Esophagus muscularis mucosa (tissue), 4 donors: ENCODE data around the gene CPLX1. TPM values are rescaled to one million over a fixed set of nuclear protein-coding genes. Genes with fewer than 3 reads are reported as not detected.

Source experiments
- DNase-seq: peaks from one replicate; pipeline ENCODE4 v3.0.0-alpha.2; 2017; ENCODE audit errors: extremely low spot score
- H3K27ac ChIP-seq, 4 donors: fragments of 200-600 bp; sonication (generic); replicated peaks in 1 of 4; 1 replicate in 3 of 4; 2 replicates in 1 of 4; pipeline ENCODE4 v1.5.1; 2016 to 2019; ENCODE audit warnings: mild to moderate bottlenecking in 1 of 4
- H3K27me3 ChIP-seq, 4 donors: fragments of 200-600 bp; sonication (generic); one replicate each; pipeline versions ENCODE4 v1.5.1 to v1.6.0; 2016 to 2019
- H3K36me3 ChIP-seq, 4 donors: fragments of 200-600 bp; sonication (generic); one replicate each; pipeline ENCODE4 v1.5.1; 2016 to 2019
- H3K4me1 ChIP-seq, 4 donors: fragments of 200-600 bp; sonication (generic); one replicate each; pipeline ENCODE4 v1.5.1; 2016 to 2019
- H3K4me3 ChIP-seq, 4 donors: fragments of 200-600 bp; sonication (generic); 1 replicate in 2 of 4; 2 replicates in 2 of 4; pipeline ENCODE4 v1.5.1; 2016 to 2019; ENCODE audit warnings: mild to moderate bottlenecking in 4 of 4, moderate library complexity in 1 of 4
- H3K9me3 ChIP-seq, 4 donors: fragments of 200-600 bp; sonication (generic); 1 replicate in 3 of 4; 2 replicates in 1 of 4; pipeline ENCODE4 v1.5.1; 2016 to 2019
- CTCF ChIP-seq, 3 experiments: fragments of 200-600 bp in 2 of 3; fragments of 450-650 bp in 1 of 3; sonication (generic) in 2 of 3; IDR thresholded peaks; one replicate each; pipeline ENCODE4 v1.5.1; 2017 to 2019; ENCODE audit warnings: antibody characterized with exemption in 3 of 3, mild to moderate bottlenecking in 2 of 3, moderate library complexity in 1 of 3
- EP300 ChIP-seq: sonication (generic); formaldehyde crosslinking; IDR thresholded peaks from one replicate; pipeline ENCODE4 v1.6.1; 2017; ENCODE audit warnings: antibody characterized with exemption
- POLR2A ChIP-seq: fragments of 450-650 bp; IDR thresholded peaks from one replicate; pipeline ENCODE4 v1.6.1; 2017; ENCODE audit warnings: antibody characterized with exemption, moderate library complexity, mild to moderate bottlenecking, low read depth
- POLR2AphosphoS5 ChIP-seq, 2 donors: sonication (generic); formaldehyde crosslinking; IDR thresholded peaks; one replicate each; pipeline ENCODE4 v1.6.1; 2017; ENCODE audit warnings: antibody characterized with exemption in 2 of 2
- WGBS: methylation state at CpG from one replicate; pipeline ENCODE4 v1.1.5; 2018; 5-methylcytosine and 5-hydroxymethylcytosine counted together
- intact Hi-C: fragments of 100-400 bp; cut with DNase I; formaldehyde crosslinking; loops from one replicate; pipeline ENCODE4 v1.15.1; 2023
- total RNA-seq, 4 donors: library from RNA; depleted of rRNA; stranded (reverse); fragments of >200 nt; gene quantifications; one replicate each; pipeline versions ENCODE4 v1.1.0 to v1.2.1, GENCODE V29; 2016

The CPLX1 gene
- total RNA-seq, 4 donors from 2014 or later, result 1.1 to 1.6 (median 1.3) TPM

- no peaks in the 10 kb centered on the region for H3K9me3 ChIP-seq
- H3K4me3 ChIP-seq, result no peak overlapping the region
- H3K36me3 ChIP-seq, result peaks cover 68 to 98% (median 96%) of the 10 kb centered on the region in 4 donors
- no peaks in the 10 kb centered on the region for H3K4me1 ChIP-seq
- DNase-seq, result no peak
- TF ChIP-seq POLR2A (no peak), EP300 (no peak), POLR2AphosphoS5 (IDR thresholded peaks at IDR 0.05) (no peak)
- no peak overlapping the region for H3K27ac ChIP-seq
- no peaks in the 10 kb centered on the region for H3K27me3 ChIP-seq
- WGBS, result 96% methylated on average over 18 of the region's 24 CpGs
- intact Hi-C loops, result no loop called here
Measured at GRCh38 chr4:866068-866760, 40.3 kb upstream of the CPLX1 start.

DNA sequence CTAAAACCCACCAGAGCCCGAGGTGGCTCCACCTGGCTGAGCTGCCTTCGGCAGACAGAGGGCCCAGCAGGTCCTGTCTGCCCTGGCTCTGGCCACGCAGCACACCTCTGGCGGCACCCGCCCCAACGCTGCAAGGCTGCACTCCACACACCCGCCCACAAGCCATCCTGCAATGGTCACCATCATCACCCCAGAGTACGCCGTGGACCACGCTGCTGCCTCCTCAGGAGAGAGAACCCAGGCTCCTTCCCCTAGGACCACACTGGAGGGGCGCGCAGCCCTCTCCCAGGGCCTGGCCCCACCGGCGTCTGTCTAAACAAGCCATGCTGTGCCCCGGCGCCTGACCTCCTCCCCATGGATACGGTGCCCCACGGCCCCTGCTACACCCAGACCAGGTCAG is 39.6 kb upstream of the CPLX1 start:
- intact Hi-C loops, result no loop called here
- WGBS, result 95% methylated on average over 14 of the region's 18 CpGs
- no peak for TF ChIP-seq EP300
- no peak for TF ChIP-seq POLR2AphosphoS5 (IDR thresholded peaks at IDR 0.05)
- no peak for TF ChIP-seq POLR2A
- TF ChIP-seq CTCF (IDR thresholded peaks at IDR 0.05), result no peak
- Histone ChIP-seq H3K4me1 (no peaks in the 10 kb centered on the region), H3K9me3 (no peaks in the 10 kb centered on the region), H3K27ac (no peak overlapping the region), H3K27me3 (no peaks in the 10 kb centered on the region), H3K4me3 (no peak overlapping the region), H3K36me3 (peaks cover 64 to 98% (median 97%) of the 10 kb centered on the region in 4 donors)
- no peak for DNase-seq

GRCh38 chr4:865121-865465 is 39.2 kb upstream of the CPLX1 start:
- TF ChIP-seq POLR2A (no peak), POLR2AphosphoS5 (IDR thresholded peaks at IDR 0.05) (no peak), EP300 (no peak), CTCF (IDR thresholded peaks at IDR 0.05) (no peak)

DNA sequence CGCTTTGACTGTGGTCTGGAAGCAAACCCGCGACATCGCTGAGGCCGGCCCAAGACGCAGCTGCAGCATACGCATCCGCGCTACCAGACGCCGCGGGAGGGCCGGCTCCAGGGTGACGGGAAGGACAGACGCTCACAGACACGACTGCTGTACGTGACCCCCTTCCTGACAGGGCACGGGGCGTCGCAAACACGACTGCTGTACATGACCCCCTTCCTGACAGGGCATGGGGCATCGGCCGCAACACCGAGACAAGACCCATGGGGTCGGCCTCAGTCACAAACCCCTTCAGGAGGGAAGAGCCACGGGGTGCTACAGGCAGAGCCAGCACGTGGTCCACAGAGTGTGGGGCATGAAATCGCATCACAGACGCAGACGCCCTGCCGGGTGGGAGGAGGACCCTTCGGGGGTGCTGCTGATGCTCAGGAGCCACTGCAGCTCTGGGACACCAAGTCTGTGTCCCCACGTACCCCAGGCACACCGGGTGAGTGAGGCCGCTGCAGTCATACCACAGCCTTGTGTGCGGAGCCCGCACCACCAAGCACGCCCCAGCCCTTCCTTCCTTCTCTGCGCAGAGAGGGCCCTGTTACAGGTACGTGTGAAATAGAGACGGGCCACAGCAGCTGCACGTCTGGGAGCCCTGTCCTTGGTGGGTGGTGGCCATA is 38.7 kb upstream of the CPLX1 start:
- H3K9me3 ChIP-seq, result no peaks in the 10 kb centered on the region
- no peaks in the 10 kb centered on the region for H3K4me1 ChIP-seq
- DNase-seq, result no peak
- intact Hi-C loops, result no loop called here
- H3K27me3 ChIP-seq, result no peaks in the 10 kb centered on the region
- no peak overlapping the region for H3K4me3 ChIP-seq
- no peak overlapping the region for H3K27ac ChIP-seq
- WGBS, result 90% methylated on average over 37 of the region's 42 CpGs
- TF ChIP-seq POLR2A, result no peak
- no peak for TF ChIP-seq POLR2AphosphoS5 (IDR thresholded peaks at IDR 0.05)
- no peak for TF ChIP-seq EP300
- no peak for TF ChIP-seq CTCF (IDR thresholded peaks at IDR 0.05)
- H3K36me3 ChIP-seq, result peaks cover 57 to 98% (median 97%) of the 10 kb centered on the region in 4 donors

More at GRCh38 chr4:865121-865465, 39.2 kb upstream of the CPLX1 start:
- DNase-seq, result no peak
- peaks cover 60 to 98% (median 97%) of the 10 kb centered on the region in 4 donors for H3K36me3 ChIP-seq
- H3K9me3 ChIP-seq, result no peaks in the 10 kb centered on the region
- WGBS, result 100% methylated on average over 3 of the region's 11 CpGs
- intact Hi-C loops, result no loop called here
- H3K4me3 ChIP-seq, result no peak overlapping the region
- H3K27ac ChIP-seq, result no peak overlapping the region
- no peaks in the 10 kb centered on the region for H3K4me1 ChIP-seq
- H3K27me3 ChIP-seq, result no peaks in the 10 kb centered on the region

DNA sequence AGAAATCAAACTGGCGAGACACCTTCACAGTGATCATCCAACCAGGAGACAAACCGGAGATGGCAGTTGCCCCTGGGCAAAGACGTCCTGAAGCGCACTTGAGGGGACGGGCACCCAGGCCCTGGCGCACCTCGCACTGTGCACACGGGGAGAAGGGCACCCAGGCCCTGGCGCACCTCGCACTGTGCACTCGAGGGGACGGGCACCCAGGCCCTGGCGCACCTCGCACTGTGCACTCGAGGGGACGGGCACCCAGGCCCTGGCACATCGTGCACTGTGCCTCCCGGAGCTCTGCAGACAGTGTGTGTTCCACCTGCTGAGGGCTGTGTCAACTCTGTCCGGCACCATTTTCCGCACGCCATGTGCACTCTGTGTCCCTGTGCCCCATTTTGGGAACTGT is 34.6 kb upstream of the CPLX1 start:
- H3K36me3 ChIP-seq, result peaks cover 53 to 96% (median 91%) of the 10 kb centered on the region in 4 donors
- 93% methylated on average over 16 of the region's 21 CpGs for WGBS

More for the DNA sequence above, 34.6 kb upstream of the CPLX1 start:
- Histone ChIP-seq H3K27ac (no peak overlapping the region), H3K4me3 (no peak overlapping the region), H3K9me3 (no peaks in the 10 kb centered on the region), H3K4me1 (no peaks in the 10 kb centered on the region), H3K27me3 (no peaks in the 10 kb centered on the region)
- TF ChIP-seq POLR2AphosphoS5 (IDR thresholded peaks at IDR 0.05) (no peak), EP300 (no peak), CTCF (IDR thresholded peaks at IDR 0.05) (no peak), POLR2A (no peak)
- intact Hi-C loops, result no loop called here
- DNase-seq, result no peak
